Breast epithelium (tissue), 4 donors: ENCODE data around the gene KLHL12. TPM values are rescaled to one million over a fixed set of nuclear protein-coding genes. Genes with fewer than 3 reads are reported as not detected.

Source experiments
- DNase-seq, 2 donors: peaks; one replicate each; pipeline ENCODE4 v3.0.0-alpha.2; 2019; ENCODE audit warnings: low spot score in 2 of 2
- H3K27ac ChIP-seq, 2 donors: fragments of 200-600 bp; sonication (generic) in 1 of 2; one replicate each; pipeline ENCODE4 v1.5.1; 2016 to 2019; ENCODE audit warnings: mild to moderate bottlenecking in 1 of 2
- H3K27me3 ChIP-seq, 2 donors: fragments of 200-600 bp; sonication (generic) in 1 of 2; one replicate each; pipeline versions ENCODE4 v1.5.1 to v1.6.0; 2017 to 2019; ENCODE audit warnings: control low read depth in 1 of 2, mild to moderate bottlenecking in 1 of 2
- H3K36me3 ChIP-seq: fragments of 200-600 bp; one replicate; pipeline ENCODE4 v1.5.1; 2019
- H3K4me1 ChIP-seq, 2 donors: fragments of 200-600 bp; sonication (generic); one replicate each; pipeline ENCODE4 v1.5.1; 2016 to 2019; ENCODE audit warnings: control low read depth in 1 of 2
- H3K4me3 ChIP-seq, 3 donors: fragments of 200-600 bp; sonication (generic); 1 replicate in 2 of 3; 2 replicates in 1 of 3; pipeline ENCODE4 v1.5.1; 2016 to 2019; ENCODE audit warnings: mild to moderate bottlenecking in 3 of 3, moderate library complexity in 2 of 3
- H3K9me3 ChIP-seq, 2 donors: fragments of 200-600 bp; sonication (generic) in 1 of 2; one replicate each; pipeline ENCODE4 v1.5.1; 2016 to 2019; ENCODE audit warnings: control low read depth in 1 of 2
- POLR2A ChIP-seq: fragments of 450-650 bp; IDR thresholded peaks from one replicate; pipeline ENCODE4 v1.6.1; 2016; ENCODE audit warnings: antibody characterized with exemption, mild to moderate bottlenecking, moderate library complexity
- POLR2AphosphoS5 ChIP-seq, 3 donors: sonication (generic); formaldehyde crosslinking; IDR thresholded peaks; one replicate each; pipeline ENCODE4 v1.6.1; 2017; ENCODE audit warnings: antibody characterized with exemption in 3 of 3
- intact Hi-C: fragments of 100-400 bp; cut with DNase I; formaldehyde crosslinking; loops from one replicate; pipeline ENCODE4 v1.15.1; 2023; ENCODE audit warnings: low total_unique reads
- total RNA-seq, 3 donors: library from RNA; depleted of rRNA; stranded (reverse); fragments of >200 nt; gene quantifications; one replicate each; pipeline ENCODE4 v1.1.0, GENCODE V29; 2016
- TF ChIP-seq, protein P1 (sequence below), 3 donors: fragments of 450-650 bp; IDR thresholded peaks; one replicate each; pipeline ENCODE4 v1.5.1; 2016 to 2017; ENCODE audit warnings: antibody characterized with exemption in 3 of 3, mild to moderate bottlenecking in 3 of 3, moderate library complexity in 3 of 3

The KLHL12 gene
- total RNA-seq, 3 donors from 2014 or later: 21.3 to 26.4 (median 25.5) TPM

DNA sequence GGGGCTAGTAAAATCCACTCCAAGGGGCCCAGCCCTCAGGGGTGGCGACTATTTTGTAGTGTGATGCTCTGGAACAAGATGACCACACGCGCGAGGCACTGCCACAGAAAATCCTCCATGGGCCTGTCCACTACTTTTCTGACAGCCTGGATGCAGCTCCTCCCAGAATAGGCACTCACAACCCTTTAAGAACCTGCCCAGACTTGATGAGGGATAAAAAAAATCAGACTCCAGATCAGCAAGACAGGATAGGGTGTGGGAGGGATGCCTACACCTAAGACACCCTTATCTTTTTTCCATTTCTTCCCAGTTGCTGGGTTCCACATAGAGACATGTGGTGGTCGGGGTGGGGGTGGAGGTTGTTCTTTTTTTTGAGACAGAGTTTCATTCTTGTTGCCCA, 82.8 kb downstream of the KLHL12 start:
- no peak overlapping the region for H3K4me3 ChIP-seq
- no peak for DNase-seq
- no peaks in the 10 kb centered on the region for H3K4me1 ChIP-seq
- H3K27me3 ChIP-seq: no peaks in the 10 kb centered on the region
- no peak overlapping the region for H3K27ac ChIP-seq
- H3K9me3 ChIP-seq: no peaks in the 10 kb centered on the region
- no peaks in the 10 kb centered on the region for H3K36me3 ChIP-seq
- intact Hi-C loops: no loop called here
- TF ChIP-seq POLR2A (no peak), POLR2AphosphoS5 (IDR thresholded peaks at IDR 0.05) (no peak)
- TF ChIP-seq, protein P1, sequence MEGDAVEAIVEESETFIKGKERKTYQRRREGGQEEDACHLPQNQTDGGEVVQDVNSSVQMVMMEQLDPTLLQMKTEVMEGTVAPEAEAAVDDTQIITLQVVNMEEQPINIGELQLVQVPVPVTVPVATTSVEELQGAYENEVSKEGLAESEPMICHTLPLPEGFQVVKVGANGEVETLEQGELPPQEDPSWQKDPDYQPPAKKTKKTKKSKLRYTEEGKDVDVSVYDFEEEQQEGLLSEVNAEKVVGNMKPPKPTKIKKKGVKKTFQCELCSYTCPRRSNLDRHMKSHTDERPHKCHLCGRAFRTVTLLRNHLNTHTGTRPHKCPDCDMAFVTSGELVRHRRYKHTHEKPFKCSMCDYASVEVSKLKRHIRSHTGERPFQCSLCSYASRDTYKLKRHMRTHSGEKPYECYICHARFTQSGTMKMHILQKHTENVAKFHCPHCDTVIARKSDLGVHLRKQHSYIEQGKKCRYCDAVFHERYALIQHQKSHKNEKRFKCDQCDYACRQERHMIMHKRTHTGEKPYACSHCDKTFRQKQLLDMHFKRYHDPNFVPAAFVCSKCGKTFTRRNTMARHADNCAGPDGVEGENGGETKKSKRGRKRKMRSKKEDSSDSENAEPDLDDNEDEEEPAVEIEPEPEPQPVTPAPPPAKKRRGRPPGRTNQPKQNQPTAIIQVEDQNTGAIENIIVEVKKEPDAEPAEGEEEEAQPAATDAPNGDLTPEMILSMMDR (IDR thresholded peaks at IDR 0.05): no peak

DNA sequence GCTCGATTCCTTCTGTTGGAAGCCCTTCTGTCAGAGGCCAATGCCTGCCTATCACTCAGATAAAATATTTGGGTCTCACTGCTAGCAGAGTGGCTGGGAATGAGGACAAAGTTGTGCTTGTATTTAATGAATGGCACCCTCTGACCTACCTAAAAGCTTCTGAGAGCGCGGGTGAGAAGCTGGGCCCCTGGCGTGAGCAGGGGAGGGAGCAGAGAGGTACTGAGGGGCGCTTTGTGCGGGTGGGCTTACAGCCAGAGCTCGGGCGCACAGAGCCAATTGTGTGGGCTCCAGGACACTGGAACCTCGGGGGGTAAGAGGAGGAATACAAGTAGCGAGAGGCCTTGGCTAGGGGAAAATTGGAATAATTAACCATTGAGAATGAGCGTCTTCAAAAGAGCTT, 84.0 kb downstream of the KLHL12 start:
- Histone ChIP-seq H3K4me3 (no peak overlapping the region), H3K27ac (no peak overlapping the region), H3K9me3 (no peaks in the 10 kb centered on the region), H3K4me1 (no peaks in the 10 kb centered on the region), H3K36me3 (no peaks in the 10 kb centered on the region), H3K27me3 (no peaks in the 10 kb centered on the region)
- intact Hi-C loops: no loop called here
- TF ChIP-seq POLR2AphosphoS5 (IDR thresholded peaks at IDR 0.05) (no peak), POLR2A (no peak)
- TF ChIP-seq, protein P1 (IDR thresholded peaks at IDR 0.05): no peak
- DNase-seq: no peak

Other genes with a start within 250 kb of the KLHL12 start
- gene SYT2, start 216.8 kb downstream of the KLHL12 start, total RNA-seq: under 1 TPM; under 0.01 to 0.15 (median under 0.01) TPM
- 100 to 1,000 TPM in 1 of 3 donors, 10 to 100 TPM in 2; 37.6 to 122 (median 87.5) TPM for gene KDM5B, start 118.8 kb downstream of the KLHL12 start, total RNA-seq
- 1 to 10 TPM in 1 of 3 donors, not detected in 2; 1.8 TPM for gene PCAT6, start 116.3 kb downstream of the KLHL12 start, total RNA-seq
- gene RABIF, start 38.1 kb downstream of the KLHL12 start, total RNA-seq: 1 to 10 TPM; 4.8 to 6.9 (median 5.6) TPM
- gene ADIPOR1, start 31.1 kb upstream of the KLHL12 start, total RNA-seq: 100 to 1,000 TPM in 1 of 3 donors, 10 to 100 TPM in 2; 87.2 to 143 (median 87.5) TPM
- 10 to 100 TPM; 42.0 to 77.4 (median 53.8) TPM for gene CYB5R1, start 40.0 kb upstream of the KLHL12 start, total RNA-seq
- gene TMEM183A, start 80.1 kb upstream of the KLHL12 start, total RNA-seq: 100 to 1,000 TPM in 1 of 3 donors, 10 to 100 TPM in 2; 85.9 to 113 (median 94.1) TPM
- 1 to 10 TPM in 2 of 3 donors, under 1 TPM in 1; 0.80 to 5.6 (median 2.9) TPM for gene PPFIA4, start 99.3 kb upstream of the KLHL12 start, total RNA-seq
- not detected for gene MYOG, start 158.8 kb upstream of the KLHL12 start, total RNA-seq
- 10 to 100 TPM in 1 of 3 donors, 1 to 10 TPM in 1, under 1 TPM in 1; 0.64 to 14.5 (median 5.2) TPM for gene ADORA1, start 200.5 kb upstream of the KLHL12 start, total RNA-seq
- gene MYBPH, start 248.6 kb upstream of the KLHL12 start, total RNA-seq: under 1 TPM in 1 of 3 donors, not detected in 2; 0.66 TPM